Brain microvascular endothelial cell (primary cell): ENCODE measurements around the gene MMP20.

Experiments used
- DNase-seq: peaks from one replicate; pipeline ENCODE4 v3.0.0-alpha.2; 2020
- H3K27ac ChIP-seq: fragments of 250-450 bp; sonication (Bioruptor Pico); 2 replicates; pipeline ENCODE4 v1.5.1; 2020; ENCODE audit warnings: mild to moderate bottlenecking, moderate library complexity
- H3K27me3 ChIP-seq: fragments of 250-450 bp; sonication (Bioruptor Pico); replicated peaks from 2 replicates; pipeline ENCODE4 v1.5.1; 2020; ENCODE audit warnings: mild to moderate bottlenecking
- H3K36me3 ChIP-seq: fragments of 250-450 bp; sonication (Bioruptor Pico); replicated peaks from 2 replicates; pipeline ENCODE4 v1.5.1; 2020; ENCODE audit warnings: mild to moderate bottlenecking
- H3K4me3 ChIP-seq: 2 replicates; pipeline ENCODE4 v1.5.1; 2011; ENCODE audit warnings: low read depth, mild to moderate bottlenecking, control low read depth, low read length, moderate library complexity
- CTCF ChIP-seq: IDR thresholded peaks from 2 replicates; pipeline ENCODE4 v1.5.1; 2011; ENCODE audit warnings: low read depth, mild to moderate bottlenecking, moderate library complexity, low read length, control low read depth, inconsistent platforms; ENCODE audit errors: missing control alignments
- in situ Hi-C: cut with HindIII; loops from 2 replicates; pipeline ENCODE4 v1.10.0; 2017; ENCODE audit warnings: low sequenced_read_pairs, low pct_ligation_motif_present

The MMP20 gene

GRCh38 chr11:102573851-102574250, 51.3 kb downstream of the MMP20 start:
- no peak for DNase-seq
- TF ChIP-seq CTCF = no peak
- H3K27me3 ChIP-seq = no peaks in the 10 kb centered on the region

GRCh38 chr11:102572554-102573220, 52.4 kb downstream of the MMP20 start:
- no peak for TF ChIP-seq CTCF
- Histone ChIP-seq H3K4me3 (no peak overlapping the region), H3K36me3 (no peaks in the 10 kb centered on the region), H3K27me3 (no peaks in the 10 kb centered on the region), H3K27ac (no peak overlapping the region)
- in situ Hi-C loops = no loop called here
- no peak for DNase-seq

More at GRCh38 chr11:102573851-102574250, 51.3 kb downstream of the MMP20 start:
- Histone ChIP-seq H3K36me3 (no peaks in the 10 kb centered on the region), H3K4me3 (no peak overlapping the region), H3K27ac (no peak overlapping the region)
- in situ Hi-C loops = no loop called here

GRCh38 chr11:102568851-102569250, 56.3 kb downstream of the MMP20 start:
- Histone ChIP-seq H3K27me3 (no peaks in the 10 kb centered on the region), H3K36me3 (no peaks in the 10 kb centered on the region), H3K27ac (no peak overlapping the region), H3K4me3 (no peak overlapping the region)
- no peak for DNase-seq
- no peak for TF ChIP-seq CTCF
- in situ Hi-C loops = no loop called here

GRCh38 chr11:102566112-102566511, 59.0 kb downstream of the MMP20 start:
- no peak for TF ChIP-seq CTCF
- Histone ChIP-seq H3K27ac (no peak overlapping the region), H3K4me3 (no peak overlapping the region), H3K27me3 (no peaks in the 10 kb centered on the region), H3K36me3 (no peaks in the 10 kb centered on the region)
- in situ Hi-C loops = no loop called here
- DNase-seq = no peak

- Histone ChIP-seq H3K27ac (no peak overlapping the region), H3K36me3 (no peaks in the 10 kb centered on the region), H3K27me3 (no peaks in the 10 kb centered on the region), H3K4me3 (no peak overlapping the region)
- in situ Hi-C loops = no loop called here
- DNase-seq = no peak
- no peak for TF ChIP-seq CTCF
These were observed 61.0 kb downstream of the MMP20 start for GRCh38 chr11:102564110-102564509.

- no peaks in the 10 kb centered on the region for H3K27me3 ChIP-seq
- no peak for DNase-seq
- no peak overlapping the region for H3K4me3 ChIP-seq
- TF ChIP-seq CTCF = no peak
- no peaks in the 10 kb centered on the region for H3K36me3 ChIP-seq
- H3K27ac ChIP-seq = no peak overlapping the region
- in situ Hi-C loops = no loop called here
These were observed 63.5 kb downstream of the MMP20 start for GRCh38 chr11:102561636-102562035.
